Right lung (tissue), 10 donors: Measurements from ENCODE around the gene PCNX4. TPM values are rescaled to one million over a fixed set of nuclear protein-coding genes. Genes with fewer than 3 reads are reported as not detected.
"Not testable (repeated sequence)": the region's sequence is repeated elsewhere in the genome, so short reads cannot be mapped to it uniquely, and the experiment has no call there.

Source experiments
- DNase-seq, 2 donors: peaks; one replicate each; pipeline ENCODE4 v3.0.0-alpha.2; 2013
- long read RNA-seq, 8 donors: transcript quantifications; one replicate each; lab custom pipeline, GENCODE V29; 2026
- polyA plus RNA-seq, 5 donors: library from polyadenylated mRNA; unstranded; fragments of 120-200 nt; gene quantifications; one replicate each; pipeline versions ENCODE4 v1.2.1 to v1.2.3, GENCODE V29; 2013; ENCODE audit warnings: inconsistent platforms in 1 of 5, low replicate concordance in 1 of 5; ENCODE audit not compliant: insufficient read length in 5 of 5, insufficient read depth in 1 of 5

PCNX4 gene
- polyA plus RNA-seq: 100 to 1,000 TPM in 4 of 5 donors, 10 to 100 TPM in 1; 84.2 to 139 (median 113) TPM
- long read RNA-seq, donor 1, full-length matches to known transcripts: 11 of 197 reads
- long read RNA-seq, donor 1, partial matches to known transcripts: 77 of 197 reads
- long read RNA-seq, donor 1, other reads (novel, unspliced or antisense): 109 of 197 reads
- long read RNA-seq, donor 2, full-length matches to known transcripts: 7 of 13 reads
- long read RNA-seq, donor 2, partial matches to known transcripts: 6 of 13 reads
- long read RNA-seq, donor 2, other reads (novel, unspliced or antisense): 0 of 13 reads
- long read RNA-seq, donor 3, full-length matches to known transcripts: 6 of 12 reads
- long read RNA-seq, donor 3, partial matches to known transcripts: 6 of 12 reads
- long read RNA-seq, donor 3, other reads (novel, unspliced or antisense): 0 of 12 reads
- long read RNA-seq, donor 4, full-length matches to known transcripts: 7 of 23 reads
- long read RNA-seq, donor 4, partial matches to known transcripts: 16 of 23 reads
- long read RNA-seq, donor 4, other reads (novel, unspliced or antisense): 0 of 23 reads
- long read RNA-seq, donor 5, full-length matches to known transcripts: 10 of 10 reads
- long read RNA-seq, donor 5, partial matches to known transcripts: 0 of 10 reads
- long read RNA-seq, donor 5, other reads (novel, unspliced or antisense): 0 of 10 reads
- long read RNA-seq, donor 6, full-length matches to known transcripts: 9 of 176 reads
- long read RNA-seq, donor 6, partial matches to known transcripts: 93 of 176 reads
- long read RNA-seq, donor 6, other reads (novel, unspliced or antisense): 74 of 176 reads
- long read RNA-seq, donor 7, full-length matches to known transcripts: 5 of 5 reads
- long read RNA-seq, donor 7, partial matches to known transcripts: 0 of 5 reads
- long read RNA-seq, donor 7, other reads (novel, unspliced or antisense): 0 of 5 reads
- long read RNA-seq, donor 8, partial matches to known transcripts: 12 of 35 reads
- long read RNA-seq, donor 8, other reads (novel, unspliced or antisense): 22 of 35 reads

DNA sequence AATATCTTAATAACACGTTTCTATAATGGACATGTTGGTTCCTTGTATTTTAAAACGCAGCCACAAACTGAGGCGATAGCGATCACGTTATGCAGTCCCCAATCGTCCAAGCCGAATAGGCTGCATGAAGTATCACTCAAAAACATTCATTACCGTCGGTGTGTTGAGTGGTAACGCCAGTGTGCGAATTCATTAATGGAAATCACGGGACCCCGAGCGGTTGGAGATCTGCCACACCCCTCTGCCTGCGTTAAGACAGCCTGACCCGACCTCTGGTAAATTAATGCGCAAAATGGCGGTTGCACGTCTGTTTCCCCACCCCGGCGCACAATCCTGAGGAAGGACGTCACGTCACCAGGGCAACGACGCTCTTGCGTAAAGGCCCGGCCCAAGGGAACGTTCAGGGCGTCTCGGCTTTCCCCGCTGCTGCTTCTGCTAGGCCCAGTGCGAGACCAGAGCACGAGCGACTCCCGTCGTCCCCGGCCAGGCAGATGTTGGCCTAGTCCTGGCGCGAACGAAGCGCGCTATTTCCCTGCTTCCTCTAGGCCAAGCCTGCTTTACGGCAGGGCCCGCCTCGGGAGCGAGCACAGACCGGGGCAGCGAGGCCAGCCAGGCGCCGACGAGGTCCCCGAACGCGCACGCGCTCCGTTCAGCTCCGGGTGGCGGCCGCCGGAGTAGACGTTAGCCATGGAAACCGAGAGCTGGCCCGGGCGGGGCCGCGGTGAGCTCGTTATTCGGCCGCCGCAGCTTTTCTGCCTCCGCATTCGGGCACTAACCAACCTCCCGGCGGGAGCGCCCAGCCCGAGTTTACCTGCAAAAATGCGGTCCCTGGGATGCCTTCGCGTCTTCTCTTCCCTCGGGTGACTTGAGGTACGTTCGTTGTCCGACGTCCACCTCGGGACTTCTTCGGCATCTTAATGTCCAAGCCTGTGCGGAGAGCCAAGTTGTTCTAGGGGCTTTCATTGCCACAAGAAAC lies at the start of gene PCNX4:
PCNX4 (plus strand) TSS at position 374 of the 976 bp plus-strand sequence. CDS start 15,716 bp downstream, outside the sequence.
- DNase-seq: peak; percentile 99 to 100

DNA sequence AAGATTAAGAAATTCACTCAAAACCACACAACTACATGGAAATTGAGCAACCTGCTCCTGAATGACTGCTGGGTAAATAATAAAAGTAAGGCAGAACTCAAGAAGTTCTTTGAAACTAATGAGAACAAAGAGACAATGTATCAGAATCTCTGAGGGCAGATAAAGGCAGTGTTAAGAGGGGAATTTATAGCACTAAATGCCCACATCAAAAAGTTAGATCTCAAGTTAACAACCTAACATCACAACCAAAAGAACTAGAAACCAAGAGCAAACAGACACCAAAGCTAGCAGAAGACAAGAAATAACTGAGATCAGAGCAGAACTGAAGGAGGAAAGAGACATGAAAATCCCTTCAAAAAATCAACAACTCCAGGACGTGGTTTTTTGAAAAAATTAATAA lies 43.7 kb upstream of the PCNX4 start:
- not testable (repeated sequence) for DNase-seq

DNA sequence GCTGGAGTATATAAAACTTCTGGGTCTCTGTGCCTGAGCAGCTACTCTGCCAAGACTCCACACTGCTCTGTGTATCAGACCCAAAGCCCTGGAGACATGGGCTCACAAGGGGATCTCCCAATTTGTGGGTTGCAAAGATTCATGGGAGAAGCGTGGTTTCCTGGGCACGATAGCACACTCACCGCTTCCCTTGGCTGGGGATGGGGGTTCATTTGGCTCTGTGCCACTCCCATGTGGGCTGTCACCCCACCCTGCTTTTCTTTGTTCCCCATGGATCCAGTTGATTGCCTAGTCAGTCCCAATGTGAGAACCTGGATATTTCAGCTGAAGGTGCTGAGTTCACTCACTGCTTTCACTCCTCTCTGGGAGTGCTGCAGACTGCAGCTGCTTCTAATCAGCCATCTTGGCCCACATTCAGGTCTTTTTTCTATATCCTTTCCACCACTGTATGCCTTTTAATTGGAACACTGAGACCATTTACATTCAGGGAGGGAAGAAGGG lies 40.0 kb upstream of the PCNX4 start:
- DNase-seq: peak; percentile 52 to 56

DNA sequence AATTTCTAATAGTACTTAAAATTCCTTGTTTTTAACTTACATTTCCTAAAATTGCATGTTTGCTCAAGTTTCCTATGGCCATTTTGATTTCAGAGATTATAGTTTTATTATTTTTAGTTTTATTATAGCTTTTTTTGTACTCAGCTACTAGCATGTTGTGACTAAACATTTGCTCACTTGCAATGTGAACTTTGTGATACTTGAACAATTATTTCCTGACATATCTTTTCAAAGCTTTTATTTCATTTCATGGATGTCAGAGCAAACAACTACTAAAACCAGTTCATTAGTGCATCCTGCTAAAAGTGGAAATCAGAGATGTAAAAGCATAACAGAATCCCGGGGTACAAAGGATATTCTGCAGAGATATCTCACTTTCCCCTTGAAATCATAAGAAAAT lies 33.6 kb upstream of the PCNX4 start:
- DNase-seq: no peak

DNA sequence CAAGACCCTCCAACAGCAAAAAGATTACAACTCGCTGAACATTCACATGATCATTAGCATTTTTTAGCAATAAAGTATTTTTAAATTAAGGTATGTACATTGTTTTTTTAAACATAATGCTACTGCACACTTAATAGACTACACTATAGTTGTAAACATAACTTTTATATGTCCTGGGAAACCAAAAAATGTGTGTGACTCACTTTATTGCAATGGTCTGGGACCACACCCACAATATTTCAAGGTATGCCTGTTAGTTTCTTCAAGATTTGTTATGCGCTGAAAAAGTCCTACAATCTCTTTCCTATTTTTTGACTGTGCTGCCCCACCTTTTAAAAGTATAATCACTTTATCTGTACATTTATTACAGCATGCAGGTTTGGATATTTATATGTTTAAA lies 30.4 kb upstream of the PCNX4 start:
- no peak for DNase-seq

DNA sequence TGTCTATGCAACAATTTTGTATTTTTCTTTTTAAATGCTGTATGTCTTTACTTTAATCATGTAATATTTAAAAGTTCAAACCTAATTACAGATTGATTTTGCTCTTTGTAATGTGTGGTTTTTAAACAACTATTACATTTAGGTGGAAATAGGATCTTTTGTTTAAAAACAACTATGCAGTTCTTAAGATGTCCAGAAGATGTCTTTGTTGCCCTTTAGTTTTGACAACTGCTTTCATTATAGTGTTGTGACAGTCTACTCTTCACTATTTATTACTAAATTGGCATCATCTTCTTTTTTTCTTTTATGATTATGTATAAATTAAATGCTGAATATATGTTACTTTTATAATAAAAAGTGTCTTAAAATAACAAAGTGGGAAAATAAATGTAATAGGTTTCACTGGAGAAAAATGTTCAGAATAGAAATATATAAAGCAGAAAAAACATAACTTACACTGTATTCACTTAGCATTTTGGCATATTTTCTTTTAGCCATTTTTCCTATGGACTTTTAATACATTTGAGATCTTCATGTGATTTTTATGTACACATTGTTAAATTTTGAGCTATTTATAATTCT lies 27.1 kb upstream of the PCNX4 start:
- no peak for DNase-seq

DNA sequence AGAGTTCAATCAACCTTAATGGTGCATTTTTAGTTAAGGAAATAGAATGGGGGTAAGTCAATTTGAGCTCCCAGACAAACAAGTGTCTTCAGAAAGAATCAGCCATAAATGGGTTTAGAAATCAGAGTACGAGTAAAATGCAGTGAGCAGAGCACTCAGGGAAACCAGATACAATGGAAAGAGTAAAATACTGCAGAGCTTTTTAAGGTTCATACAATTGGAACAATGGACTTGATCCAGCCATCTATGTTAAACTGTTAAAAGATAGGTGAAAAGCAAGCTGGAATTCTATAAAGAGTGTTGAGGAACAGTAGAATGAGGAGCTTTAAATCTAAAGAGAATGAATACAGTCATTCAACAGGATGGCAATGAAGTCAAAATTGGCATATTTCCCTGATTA lies 23.8 kb upstream of the PCNX4 start:
- no peak for DNase-seq

DNA sequence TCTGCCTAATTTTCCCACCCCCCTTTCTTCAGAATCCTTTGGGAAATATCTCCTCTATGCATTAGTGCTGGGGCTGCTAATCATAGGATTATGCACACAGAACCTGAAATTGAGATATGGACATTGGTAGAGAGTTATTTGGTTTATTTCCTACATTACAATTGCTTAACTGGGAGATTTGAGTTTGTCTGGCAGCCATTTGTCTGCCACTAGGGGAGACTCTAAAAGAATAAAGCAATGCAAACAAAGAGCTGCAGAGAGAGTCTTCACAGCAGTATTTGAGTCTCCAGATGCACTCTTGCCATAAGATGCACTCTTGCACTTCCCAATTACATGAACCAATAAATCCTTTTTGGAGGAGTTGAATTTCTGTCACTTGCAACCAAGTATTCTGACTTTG lies 12.0 kb upstream of the PCNX4 start:
- no peak for DNase-seq

DNA sequence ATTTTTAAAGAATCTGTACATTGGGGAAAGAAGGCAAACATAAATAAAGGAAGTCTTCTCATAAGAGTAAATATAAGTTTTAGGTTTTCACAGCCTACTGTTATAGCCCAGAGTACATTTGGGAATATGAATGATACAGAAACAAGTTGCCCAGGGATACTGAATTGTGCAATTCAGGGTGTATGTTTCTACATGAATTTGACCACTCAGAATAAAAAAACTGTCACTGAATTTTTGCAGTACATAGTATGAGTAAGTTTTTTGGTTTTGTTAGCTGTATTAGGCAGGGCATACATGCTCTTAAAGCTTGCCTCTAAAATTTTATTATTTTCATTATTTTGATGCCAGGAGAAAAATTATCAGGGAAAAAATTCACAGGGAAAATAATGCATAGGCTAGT lies 6.6 kb upstream of the PCNX4 start:
- DNase-seq: no peak

DNA sequence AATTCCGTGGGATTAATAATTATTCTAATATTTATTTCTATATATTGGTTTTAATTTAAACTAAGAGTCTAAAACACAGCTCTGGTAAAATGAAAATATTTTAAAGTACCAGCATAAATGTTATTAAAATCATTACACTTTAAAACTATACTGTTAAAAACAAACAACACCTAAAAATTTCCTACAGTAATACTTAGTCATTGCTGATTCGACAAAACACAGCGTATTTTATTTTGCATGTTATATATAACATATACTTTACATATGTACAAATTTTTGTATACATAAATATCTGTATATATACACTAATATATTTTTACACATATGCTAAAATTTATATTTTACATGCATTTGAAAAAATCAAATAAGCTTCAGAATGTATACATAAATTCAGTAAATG lies 6.0 kb upstream of the PCNX4 start:
- no peak for DNase-seq

DNA sequence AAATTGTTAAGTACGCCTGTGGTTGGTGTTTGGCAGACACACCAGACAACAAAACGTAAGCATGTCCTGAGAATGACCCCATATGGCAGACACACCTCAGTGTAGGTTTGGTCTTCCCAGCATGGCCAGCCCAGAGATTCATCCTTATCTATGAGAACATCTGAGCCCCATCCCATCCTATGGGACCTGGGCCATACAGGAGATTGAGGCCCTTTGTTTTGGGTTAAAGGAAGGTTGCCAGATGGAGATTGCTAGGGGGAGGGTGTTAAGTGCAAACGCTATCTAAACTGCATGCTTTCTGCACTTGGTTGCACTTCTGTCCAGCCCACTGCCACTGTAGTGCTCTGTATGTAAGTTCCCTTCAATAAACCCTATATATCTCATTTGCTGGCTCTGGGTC lies 4.1 kb upstream of the PCNX4 start:
- no peak for DNase-seq

DNA sequence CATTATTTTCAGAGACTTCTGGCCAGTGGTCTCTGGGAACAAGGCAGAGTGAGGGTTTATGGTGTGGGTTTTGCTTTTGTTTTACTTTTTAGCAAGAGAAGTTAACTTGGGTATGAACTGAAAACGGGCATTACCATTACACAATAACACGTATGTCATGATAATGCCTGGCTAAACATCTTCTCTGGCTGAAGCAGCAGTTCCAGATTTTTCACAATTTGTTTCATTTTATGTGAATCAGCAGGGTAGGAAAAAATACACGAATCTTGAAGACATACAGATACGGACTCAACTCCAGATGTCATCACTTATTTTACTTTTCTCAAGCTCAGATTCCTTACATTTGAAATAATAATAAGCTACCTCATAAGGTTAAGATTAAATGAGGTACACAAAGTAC lies 2.5 kb upstream of the PCNX4 start:
- no peak for DNase-seq

DNA sequence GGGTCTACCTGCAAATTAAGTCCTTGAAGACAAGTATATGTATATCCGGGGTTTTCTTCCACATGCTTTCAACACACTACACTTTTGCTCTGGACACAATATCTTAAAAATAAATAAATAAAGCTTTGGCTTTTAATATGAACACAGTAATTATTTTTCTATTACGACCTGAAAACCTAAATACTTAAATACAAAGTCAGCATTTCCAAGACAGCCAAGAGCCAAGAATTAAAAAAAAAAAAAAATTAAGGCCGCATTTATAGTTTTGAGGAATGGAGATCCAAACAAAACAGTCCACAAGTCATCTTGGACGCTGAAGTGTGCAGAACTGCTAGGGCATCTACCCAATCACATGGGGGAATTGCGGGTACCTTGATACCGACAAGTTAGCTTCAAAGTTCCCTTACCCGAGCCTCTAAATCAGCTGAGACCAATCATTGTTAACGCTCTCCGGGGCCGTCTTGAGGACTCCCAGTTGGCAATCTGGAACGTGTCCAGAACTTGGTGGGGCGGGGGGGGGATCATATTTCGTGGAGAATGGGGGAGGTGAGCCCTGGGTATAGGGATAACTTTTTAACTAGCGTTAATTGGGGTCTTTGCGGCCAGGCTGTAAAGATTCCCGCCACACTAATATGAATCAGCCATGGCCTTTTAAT lies 731 bp upstream of the PCNX4 start:
- DNase-seq: peak; percentile 87 to 90

DNA sequence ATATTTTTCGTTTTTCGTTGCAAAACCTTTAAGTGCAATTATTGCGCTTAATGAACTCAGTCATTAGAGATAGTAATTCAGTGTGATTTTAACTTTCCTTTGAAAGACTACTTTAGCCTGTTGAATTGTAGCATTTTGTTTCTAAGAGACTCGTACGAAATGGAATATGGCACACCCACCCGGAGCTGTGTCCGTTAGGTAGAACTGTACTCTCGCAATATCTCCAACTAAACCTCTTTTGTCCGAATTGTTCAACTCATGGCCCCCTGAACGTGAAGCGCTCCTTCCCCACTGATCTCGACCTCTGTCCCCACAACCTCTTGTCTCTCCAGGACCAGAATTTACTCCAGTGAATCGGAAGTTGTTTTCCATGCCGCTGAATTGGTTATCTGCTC lies 800 bp downstream of the PCNX4 start:
- peak; percentile 31 to 52 for DNase-seq

DNA sequence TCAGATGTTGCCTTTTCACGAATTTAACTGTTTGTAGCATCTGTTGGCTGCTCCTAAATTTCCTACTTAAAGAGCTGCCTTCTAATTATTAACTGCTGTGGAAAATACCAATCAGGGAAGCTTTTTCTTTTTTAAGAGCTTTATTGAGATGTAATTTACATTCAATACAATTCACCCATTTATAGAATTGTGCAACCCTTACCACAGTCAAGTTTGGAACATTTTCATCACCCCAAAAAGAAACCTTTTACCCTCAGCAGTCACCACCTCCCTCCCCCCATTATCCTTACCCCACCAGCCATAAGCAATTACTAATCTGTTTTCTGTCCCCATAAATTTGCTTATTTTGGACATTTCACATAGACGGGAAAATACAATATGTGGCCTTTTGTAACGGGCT lies 1.4 kb downstream of the PCNX4 start:
- DNase-seq: no peak

DNA sequence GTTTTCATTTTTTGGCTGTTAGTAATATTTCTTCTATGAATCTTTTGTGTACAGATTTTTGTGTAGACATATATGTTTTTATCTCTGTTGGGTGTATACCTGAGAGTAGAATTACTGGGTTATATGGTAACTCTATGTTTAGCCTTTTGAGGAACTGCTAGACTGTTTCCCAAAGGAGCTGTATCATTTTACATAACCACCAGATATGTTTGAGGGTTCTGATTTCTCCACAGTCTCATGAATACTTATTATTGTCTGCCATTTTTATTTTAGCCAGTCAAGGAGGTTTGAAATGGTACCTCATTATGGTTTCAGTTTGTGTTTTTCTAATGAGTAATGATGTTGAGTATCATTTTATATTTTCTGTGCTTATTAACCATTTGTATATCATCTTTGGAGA lies 1.9 kb downstream of the PCNX4 start:
- no peak for DNase-seq

DNA sequence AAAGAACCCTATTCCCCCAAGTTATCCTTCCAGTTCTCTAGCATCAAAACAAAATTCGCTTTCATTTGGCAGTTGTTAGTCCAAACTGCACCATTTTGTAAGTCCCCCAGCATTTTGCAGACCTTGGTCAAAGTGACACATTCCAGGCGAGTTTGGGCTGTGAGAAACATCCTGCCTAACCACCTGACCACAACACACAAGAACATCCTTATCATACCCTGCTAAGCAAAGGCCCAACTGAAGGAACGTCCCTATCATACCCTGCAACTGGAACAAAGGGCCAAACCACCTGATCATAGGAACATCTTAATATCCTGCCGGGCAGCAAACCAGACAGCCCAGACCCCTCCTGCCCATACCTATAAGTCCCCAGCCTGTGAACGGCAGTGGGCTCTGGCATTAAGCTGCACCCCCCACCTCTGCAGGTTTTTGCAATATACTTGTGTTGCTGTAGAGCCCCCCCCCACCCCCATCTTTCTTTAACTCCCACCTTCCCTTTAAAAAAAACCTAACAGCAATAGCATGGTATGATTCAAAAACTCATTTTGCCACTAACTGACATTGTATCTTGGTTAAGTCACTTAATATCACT lies 2.7 kb downstream of the PCNX4 start:
- DNase-seq: no peak

DNA sequence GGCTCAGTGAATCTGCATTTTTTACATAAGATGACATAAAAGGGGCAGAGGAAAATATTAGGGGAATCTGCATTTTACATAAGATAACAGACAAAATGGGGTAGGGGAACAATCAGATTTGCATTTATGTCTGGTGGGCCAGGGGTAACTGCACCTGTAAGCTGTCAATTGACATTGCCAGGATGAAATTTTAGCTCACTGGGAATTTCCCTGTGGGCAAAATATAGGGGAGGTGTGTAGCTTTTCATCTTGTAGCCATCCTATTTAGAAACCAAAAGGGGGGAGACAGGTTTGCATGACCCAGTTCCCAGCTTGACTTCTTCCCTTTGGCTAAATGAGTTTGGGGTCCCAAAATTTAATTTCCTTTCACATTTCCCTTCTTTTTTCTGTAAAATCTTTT lies 3.5 kb downstream of the PCNX4 start:
- DNase-seq: no peak

DNA sequence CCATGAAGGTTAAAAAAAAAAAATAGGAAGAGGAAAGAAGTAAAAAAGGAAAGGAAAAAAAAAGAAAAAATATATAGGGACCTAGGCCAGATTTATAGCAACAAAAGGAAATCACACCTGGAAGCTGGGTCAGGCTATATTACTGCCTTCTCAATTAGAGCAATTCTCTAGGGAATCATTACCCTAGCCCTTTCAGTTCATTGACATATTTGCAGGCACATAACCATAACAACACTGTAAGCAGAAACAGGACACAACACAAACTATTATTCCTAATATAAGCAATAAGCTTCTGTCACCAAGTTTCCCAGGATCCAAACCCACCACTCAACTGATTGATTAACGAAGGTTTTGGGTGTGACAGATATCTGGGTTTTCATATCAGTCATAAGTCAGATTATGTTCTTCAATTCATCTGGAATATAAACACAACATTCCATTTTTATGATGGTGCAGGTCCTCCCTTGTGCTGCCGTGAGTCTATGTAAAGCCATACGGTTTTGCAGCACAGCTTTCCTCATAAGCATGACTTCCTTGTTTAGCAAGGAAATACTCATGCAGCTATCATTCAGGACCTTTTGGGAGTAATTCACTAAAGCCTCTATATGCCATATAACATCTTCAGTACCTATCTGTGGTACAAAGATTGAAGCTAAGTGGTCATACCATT lies 4.2 kb downstream of the PCNX4 start:
- no peak for DNase-seq
